IMR-90 (cell line): Measurements from ENCODE around the gene MAGED2. TPM values are rescaled to one million over a fixed set of nuclear protein-coding genes. Genes with fewer than 3 reads are reported as not detected.

Source experiments
- ATAC-seq: fragments of 200-7000 bp; cut with Tn5 transposase; 2 replicates; pipeline ENCODE4 v1.9.1; 2020; ENCODE audit warnings: low read depth, mild to moderate bottlenecking, moderate library complexity
- BruUV-seq: library from RNA; stranded (reverse); fragments of 400-500 nt; replicated peaks from 2 replicates; lab custom pipeline; 2021; lab: Mats Ljungman, UMichigan
- CTCF ChIA-PET: fragments of 300-600 bp; formaldehyde crosslinking; extraction: SDS; loops from one replicate; lab custom pipeline; 2021; ENCODE audit warnings: antibody characterized with exemption; lab: Yijun Ruan, JAX
- POLR2A ChIA-PET: fragments of 300-600 bp; sonication (Branson Sonifier 250); formaldehyde crosslinking; loops from one replicate; lab custom pipeline; 2022; ENCODE audit warnings: antibody characterized with exemption; ENCODE audit not compliant: unreplicated experiment; lab: Charles Lee
- DNase-seq: peaks from one replicate; pipeline ENCODE4 v3.0.0; 2013
- H2AFZ ChIP-seq: replicated peaks from 2 replicates; pipeline ENCODE3; 2013; ENCODE audit warnings: low read length, mild to moderate bottlenecking; ENCODE audit not compliant: poor library complexity
- H2AK5ac ChIP-seq: 2 replicates; pipeline ENCODE4 v1.6.1; 2013; ENCODE audit warnings: low read depth, low read length, inconsistent platforms
- H2AK9ac ChIP-seq: replicated peaks from 2 replicates; pipeline ENCODE3; 2013; ENCODE audit warnings: mild to moderate bottlenecking, low read depth, low read length, moderate library complexity; ENCODE audit not compliant: poor library complexity
- H2BK120ac ChIP-seq: 2 replicates; pipeline ENCODE4 v1.6.1; 2013; ENCODE audit warnings: low read depth, low read length, inconsistent platforms
- H2BK15ac ChIP-seq: 3 replicates; pipeline ENCODE4 v1.6.1; 2013; ENCODE audit warnings: low read depth, low read length, inconsistent platforms
- H2BK20ac ChIP-seq: 2 replicates; pipeline ENCODE4 v1.6.1; 2013; ENCODE audit warnings: low read depth, mild to moderate bottlenecking, inconsistent platforms, low read length, moderate library complexity
- H2BK5ac ChIP-seq: 2 replicates; pipeline ENCODE4 v1.6.1; 2013; ENCODE audit warnings: mild to moderate bottlenecking, low read depth, low read length, inconsistent platforms; ENCODE audit not compliant: poor library complexity, severe bottlenecking
- H3K14ac ChIP-seq: replicated peaks from 2 replicates; pipeline ENCODE4 v1.6.1; 2013; ENCODE audit warnings: low read depth, low read length, inconsistent platforms
- H3K18ac ChIP-seq: 2 replicates; pipeline ENCODE4 v1.6.1; 2013; ENCODE audit warnings: low read depth, low read length, control low read depth
- H3K23ac ChIP-seq: 2 replicates; pipeline ENCODE4 v1.6.1; 2013; ENCODE audit warnings: low read depth, low read length, inconsistent platforms
- H3K27ac ChIP-seq: 2 replicates; pipeline ENCODE4 v1.5.1; 2013; ENCODE audit warnings: mild to moderate bottlenecking, control low read depth, low read length; ENCODE audit not compliant: insufficient read depth
- H3K27me3 ChIP-seq: 2 replicates; pipeline ENCODE4 v1.6.1; 2013; ENCODE audit warnings: low read length; ENCODE audit not compliant: control insufficient read depth, insufficient read depth
- H3K36me3 ChIP-seq: 2 replicates; pipeline ENCODE4 v1.6.1; 2013; ENCODE audit warnings: low read length, mixed read lengths; ENCODE audit not compliant: control insufficient read depth, insufficient read depth
- H3K4ac ChIP-seq: 2 replicates; pipeline ENCODE4 v1.6.1; 2013; ENCODE audit warnings: low read depth, low read length, inconsistent platforms
- H3K4me1 ChIP-seq: 2 replicates; pipeline ENCODE4 v1.6.1; 2013; ENCODE audit warnings: low read length, mixed read lengths; ENCODE audit not compliant: control insufficient read depth, insufficient read depth
- H3K4me2 ChIP-seq: 2 replicates; pipeline ENCODE4 v1.6.1; 2013; ENCODE audit warnings: low read depth, mild to moderate bottlenecking, control low read depth, low read length, moderate library complexity
- H3K4me3 ChIP-seq: 2 replicates; pipeline ENCODE4 v1.5.1; 2013; ENCODE audit warnings: low read depth, mild to moderate bottlenecking, control low read depth, low read length, moderate library complexity; ENCODE audit not compliant: insufficient read depth
- H3K56ac ChIP-seq: 2 replicates; pipeline ENCODE4 v1.6.1; 2013; ENCODE audit warnings: low read length, inconsistent platforms; ENCODE audit not compliant: insufficient read depth; ENCODE audit errors: extremely low read depth
- H3K79me1 ChIP-seq, 2 experiments: 2 replicates each; pipeline ENCODE4 v1.6.1; 2013; ENCODE audit warnings: low read length in 2 of 2, inconsistent platforms in 1 of 2, low read depth in 1 of 2
- H3K9ac ChIP-seq: 2 replicates; pipeline ENCODE4 v1.6.1; 2013; ENCODE audit warnings: low read depth, low read length, control low read depth
- H3K9me1 ChIP-seq: 2 replicates; pipeline ENCODE4 v1.6.1; 2013; ENCODE audit warnings: low read length, inconsistent platforms; ENCODE audit not compliant: insufficient read depth
- H3K9me3 ChIP-seq: 2 replicates; pipeline ENCODE4 v1.6.1; 2013; ENCODE audit warnings: low read length; ENCODE audit not compliant: control insufficient read depth, insufficient read depth
- H4K20me1 ChIP-seq: 2 replicates; pipeline ENCODE4 v1.6.1; 2013; ENCODE audit warnings: low read length, inconsistent platforms; ENCODE audit not compliant: insufficient read depth
- H4K5ac ChIP-seq: 2 replicates; pipeline ENCODE4 v1.6.1; 2013; ENCODE audit warnings: mild to moderate bottlenecking, low read depth, low read length, control low read depth
- H4K8ac ChIP-seq, 2 experiments: 2 replicates each; pipeline ENCODE4 v1.6.1; 2013; ENCODE audit warnings: low read depth in 2 of 2, low read length in 2 of 2, control low read depth in 1 of 2, inconsistent platforms in 1 of 2
- H4K91ac ChIP-seq: 2 replicates; pipeline ENCODE4 v1.6.1; 2013; ENCODE audit warnings: low read depth, low read length, inconsistent platforms; ENCODE audit not compliant: insufficient read depth
- BHLHE40 ChIP-seq: fragments of 150-350 bp; IDR thresholded peaks from 2 replicates; pipeline ENCODE4 v1.6.1; 2016; ENCODE audit warnings: mild to moderate bottlenecking, low read depth, low read length
- CEBPB ChIP-seq: IDR thresholded peaks from 2 replicates; pipeline ENCODE4 v1.6.1; 2012; ENCODE audit warnings: low read depth, low read length, improper control_type of control experiment
- CHD1 ChIP-seq: IDR thresholded peaks from 2 replicates; pipeline ENCODE4 v1.6.1; 2012; ENCODE audit warnings: low read depth, low read length, improper control_type of control experiment
- ELK1 ChIP-seq: fragments of 150-350 bp; IDR thresholded peaks from 2 replicates; pipeline ENCODE4 v1.6.1; 2016; ENCODE audit warnings: low read depth, mild to moderate bottlenecking, low read length, moderate library complexity, borderline replicate concordance
- FOS ChIP-seq: fragments of 150-350 bp; IDR thresholded peaks from 2 replicates; pipeline ENCODE4 v1.6.1; 2016; ENCODE audit warnings: low read depth, low read length
- MAFK ChIP-seq: IDR thresholded peaks from 2 replicates; pipeline ENCODE4 v1.6.1; 2012; ENCODE audit warnings: low read depth, low read length, improper control_type of control experiment
- MAZ ChIP-seq: IDR thresholded peaks from 2 replicates; pipeline ENCODE4 v1.6.1; 2012; ENCODE audit warnings: low read depth, mild to moderate bottlenecking, low read length, improper control_type of control experiment, moderate library complexity, borderline replicate concordance
- MXI1 ChIP-seq: IDR thresholded peaks from 2 replicates; pipeline ENCODE4 v1.6.1; 2012; ENCODE audit warnings: low read depth, mild to moderate bottlenecking, low read length, moderate library complexity, borderline replicate concordance
- NFE2L2 ChIP-seq: fragments of 150-350 bp; IDR thresholded peaks from 2 replicates; pipeline ENCODE4 v1.6.1; 2016; ENCODE audit warnings: low read depth, mild to moderate bottlenecking, low read length
- POLR2A ChIP-seq: IDR thresholded peaks from 2 replicates; pipeline ENCODE4 v1.6.1; 2012; ENCODE audit warnings: mild to moderate bottlenecking, low read depth, low read length
- RAD21 ChIP-seq: IDR thresholded peaks from 2 replicates; pipeline ENCODE4 v1.6.1; 2012; ENCODE audit warnings: low read length, improper control_type of control experiment
- RCOR1 ChIP-seq: IDR thresholded peaks from 2 replicates; pipeline ENCODE4 v1.6.1; 2012; ENCODE audit warnings: mild to moderate bottlenecking, low read length, improper control_type of control experiment; ENCODE audit not compliant: insufficient replicate concordance
- RFX5 ChIP-seq: IDR thresholded peaks from 2 replicates; pipeline ENCODE4 v1.8.0; 2012; ENCODE audit warnings: low read depth, mild to moderate bottlenecking, low read length, moderate library complexity
- SMC3 ChIP-seq: fragments of 150-350 bp; IDR thresholded peaks from 2 replicates; pipeline ENCODE4 v1.6.1; 2016; ENCODE audit warnings: low read depth, mild to moderate bottlenecking, antibody characterized with exemption, low read length, moderate library complexity
- USF2 ChIP-seq: fragments of 150-350 bp; IDR thresholded peaks from 2 replicates; pipeline ENCODE4 v1.6.1; 2017; ENCODE audit warnings: mild to moderate bottlenecking, antibody characterized with exemption, low read length, low read depth
- whole genome bisulfite sequencing, 2 experiments: methylation state at CpG; one replicate each; pipeline versions ENCODE4 v1.1.5 to v1.1.7; 2013; ENCODE audit warnings: missing lambda C conversion rate in 2 of 2; ENCODE audit not compliant: insufficient read length in 1 of 2; ENCODE audit errors: extremely low coverage in 2 of 2; 5-methylcytosine and 5-hydroxymethylcytosine counted together
- dilution Hi-C: fragments of 300-500 bp; cut with HindIII; formaldehyde crosslinking; loops from one replicate; pipeline ENCODE4 v1.14.3; 2018; ENCODE audit warnings: low sequenced_read_pairs; ENCODE audit not compliant: unreplicated experiment
- in situ Hi-C: fragments of 300-500 bp; cut with MboI; formaldehyde crosslinking; loops from 3 replicates; pipeline ENCODE4 v1.14.3; 2019; ENCODE audit warnings: low sequenced_read_pairs, inconsistent platforms, mixed read lengths
- intact Hi-C: fragments of 100-400 bp; cut with micrococcal nuclease; formaldehyde crosslinking; loops from 2 replicates; pipeline ENCODE4 v1.10.0; 2022
- polyA plus RNA-seq, 3 experiments: library from polyadenylated mRNA; depleted of rRNA; stranded (reverse); fragments of >200 nt; gene quantifications; 2 replicates each; pipeline ENCODE4 v1.2.3, GENCODE V29; 2012; ENCODE audit warnings: low replicate concordance in 1 of 3
- total RNA-seq: library from RNA; depleted of rRNA; stranded (reverse); fragments of >200 nt; gene quantifications from 2 replicates; pipeline ENCODE4 v1.2.3, GENCODE V29; 2012
- TF ChIP-seq, protein P1 (sequence below): conservative IDR thresholded peaks from 2 replicates; pipeline ENCODE4 v1.5.1; 2012; ENCODE audit warnings: mild to moderate bottlenecking, low read depth, low read length, improper control_type of control experiment

MAGED2 gene
- total and polyA plus RNA-seq, 2 of the 4 experiments (the other 2 are of a cell fraction), result 301 to 341 TPM

- TF ChIP-seq RCOR1, result no peak
- TF ChIP-seq RFX5, result no peak
- TF ChIP-seq, protein P1, sequence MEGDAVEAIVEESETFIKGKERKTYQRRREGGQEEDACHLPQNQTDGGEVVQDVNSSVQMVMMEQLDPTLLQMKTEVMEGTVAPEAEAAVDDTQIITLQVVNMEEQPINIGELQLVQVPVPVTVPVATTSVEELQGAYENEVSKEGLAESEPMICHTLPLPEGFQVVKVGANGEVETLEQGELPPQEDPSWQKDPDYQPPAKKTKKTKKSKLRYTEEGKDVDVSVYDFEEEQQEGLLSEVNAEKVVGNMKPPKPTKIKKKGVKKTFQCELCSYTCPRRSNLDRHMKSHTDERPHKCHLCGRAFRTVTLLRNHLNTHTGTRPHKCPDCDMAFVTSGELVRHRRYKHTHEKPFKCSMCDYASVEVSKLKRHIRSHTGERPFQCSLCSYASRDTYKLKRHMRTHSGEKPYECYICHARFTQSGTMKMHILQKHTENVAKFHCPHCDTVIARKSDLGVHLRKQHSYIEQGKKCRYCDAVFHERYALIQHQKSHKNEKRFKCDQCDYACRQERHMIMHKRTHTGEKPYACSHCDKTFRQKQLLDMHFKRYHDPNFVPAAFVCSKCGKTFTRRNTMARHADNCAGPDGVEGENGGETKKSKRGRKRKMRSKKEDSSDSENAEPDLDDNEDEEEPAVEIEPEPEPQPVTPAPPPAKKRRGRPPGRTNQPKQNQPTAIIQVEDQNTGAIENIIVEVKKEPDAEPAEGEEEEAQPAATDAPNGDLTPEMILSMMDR, result no peak
- TF ChIP-seq NFE2L2, result no peak
- TF ChIP-seq CHD1, result no peak
- no peak for TF ChIP-seq ELK1
- TF ChIP-seq MXI1, result no peak
- no peak for TF ChIP-seq POLR2A
- no peak for TF ChIP-seq MAZ
- TF ChIP-seq BHLHE40, result no peak
- TF ChIP-seq MAFK, result no peak
- TF ChIP-seq SMC3, result no peak
- no peak for TF ChIP-seq FOS
- no peak for TF ChIP-seq CEBPB
- TF ChIP-seq USF2, result no peak
- no peak for TF ChIP-seq RAD21
- no peak overlapping the region for H2BK5ac ChIP-seq
- no peak for DNase-seq
- H3K9ac ChIP-seq, result no peak overlapping the region
- no peaks in the 10 kb centered on the region for H3K27me3 ChIP-seq
- no peak overlapping the region for H3K4me2 ChIP-seq
- H3K79me1 ChIP-seq, result peaks cover 14 to 30% of the 10 kb centered on the region in 2 experiments; a peak in 3 of 4 replicates
- in situ Hi-C loops, result no loop called here
- H4K91ac ChIP-seq, result no peak overlapping the region
- H3K14ac ChIP-seq, result no peak overlapping the region
- peaks cover 24% of the 10 kb centered on the region; the same call in 1 of the 2 replicates for H4K20me1 ChIP-seq
- dilution Hi-C loops, result no loop called here
- H3K18ac ChIP-seq, result no peak overlapping the region
- 66% methylated on average over 6 of the region's 9 CpGs; no CpG with 5 or more reads in 1 of the 2 experiments for WGBS, 2 experiments
- H3K4ac ChIP-seq, result no peak overlapping the region
- no peak overlapping the region for H3K56ac ChIP-seq
- ChIA-PET CTCF (interaction anchor here (1.6 kb wide), 1 partner anchor 172 kb away, joined by 3 read pairs; no protein-coding TSS in a partner anchor), POLR2A (interaction anchor here (0.5 kb wide), 1 partner anchor 1053 kb away, joined by 11 read pairs; no protein-coding TSS in a partner anchor)
- no peak overlapping the region for H2AFZ ChIP-seq
- no peak overlapping the region for H4K8ac ChIP-seq
- H2AK9ac ChIP-seq, result no peak overlapping the region
- no peak overlapping the region for H2BK20ac ChIP-seq
- H4K5ac ChIP-seq, result no peak overlapping the region
- H3K27ac ChIP-seq, result no peak overlapping the region
- peaks cover 6% of the 10 kb centered on the region; the same call in 1 of the 2 replicates for H3K9me1 ChIP-seq
- peaks cover 55% of the 10 kb centered on the region for H3K36me3 ChIP-seq
- H3K4me1 ChIP-seq, result peaks cover 7% of the 10 kb centered on the region; the same call in 1 of the 2 replicates
- ATAC-seq, result no peak
- no peak overlapping the region for H2AK5ac ChIP-seq
- no TSS peak for BruUV-seq
- intact Hi-C loops, result no loop called here
- H3K23ac ChIP-seq, result no peak overlapping the region
- H2BK15ac ChIP-seq, result no peak overlapping the region
- no peak overlapping the region for H3K4me3 ChIP-seq
- no peak overlapping the region for H2BK120ac ChIP-seq
- no peaks in the 10 kb centered on the region for H3K9me3 ChIP-seq
These were observed 3.8 kb downstream of the MAGED2 start for GRCh38 chrX:54811301-54811885.
